ENCODE data around the gene MUC5B. TPM values are rescaled to one million over a fixed set of nuclear protein-coding genes. Genes with fewer than 3 reads are reported as not detected.

Gene MUC5B
- total and polyA plus RNA-seq, 2 donors (not counting 1 experiment from before 2014, with no cell fraction given), result not detected

DNA sequence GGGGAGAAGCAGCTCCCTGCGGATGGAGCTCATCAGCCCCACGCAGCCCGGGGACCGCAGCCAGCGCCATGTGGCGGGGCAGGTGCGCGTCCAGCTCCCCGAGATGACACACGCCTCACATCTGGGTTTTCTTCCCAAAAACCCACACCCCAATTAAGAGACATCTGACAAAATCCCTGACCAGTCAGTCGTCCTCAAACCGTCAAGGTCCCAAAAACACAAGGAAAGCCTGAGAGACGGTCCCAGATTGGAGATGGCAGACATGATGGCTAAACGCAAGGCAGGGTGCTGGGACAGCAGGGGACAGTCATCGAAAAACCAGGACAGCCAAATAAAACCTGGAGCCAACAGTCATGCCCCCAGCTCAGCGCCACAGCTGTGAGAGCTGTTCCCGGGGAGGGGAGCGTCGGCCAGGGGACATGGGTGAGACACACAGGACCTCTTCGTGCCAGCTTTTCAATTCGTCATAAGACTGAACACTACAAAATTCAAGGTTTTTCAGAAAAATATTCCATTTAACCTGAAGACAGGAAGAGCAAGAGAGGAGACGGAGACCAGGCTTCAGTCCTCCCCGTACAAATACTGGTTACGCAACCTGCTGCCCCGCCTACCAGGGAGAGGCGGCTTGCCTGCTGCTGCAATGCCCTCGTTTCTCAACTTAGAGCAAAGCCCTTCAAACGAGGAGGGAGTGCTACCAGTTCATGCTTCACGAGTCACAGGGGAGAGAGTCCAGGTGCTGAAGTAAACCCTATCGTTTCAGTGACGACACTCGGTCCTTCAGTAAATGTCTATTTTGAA is 76.0 kb downstream of the MUC5B start:
- no peaks in the 10 kb centered on the region for H4K20me1 ChIP-seq (ENCODE audit: control insufficient read depth, extremely low read depth, insufficient read depth, low read length)
- H3K27me3 ChIP-seq (ENCODE audit: control insufficient read depth, insufficient read depth, low read length), result no peaks in the 10 kb centered on the region
- peak; percentile 46 to 80 for DNase-seq (ENCODE audit: low read depth in 2 of 2)
- peaks cover 47% of the 10 kb centered on the region for H3K79me2 ChIP-seq (ENCODE audit: control insufficient read depth, insufficient read depth, low read length)
- no peak overlapping the region for H2AFZ ChIP-seq (ENCODE audit: low read length)
- no peak for TF ChIP-seq EZH2 (IDR thresholded peaks at IDR 0.05; ENCODE audit: low read length, missing control alignments)
- H3K4me1 ChIP-seq (ENCODE audit: control insufficient read depth, extremely low read depth, insufficient read depth, low read length), result no peaks in the 10 kb centered on the region
- no peaks in the 10 kb centered on the region for H3K9me3 ChIP-seq (ENCODE audit: control insufficient read depth, insufficient read depth, low read depth, low read length)
- H3K4me3 ChIP-seq (replicated peaks in 1 of 4; ENCODE audit: control extremely low read depth in 1 of 4, insufficient read depth in 1 of 4, low read depth in 3 of 4, low read length in 4 of 4), result no peak overlapping the region
- H3K4me2 ChIP-seq (ENCODE audit: extremely low read depth, insufficient read depth, low read length), result no peak overlapping the region
- no peaks in the 10 kb centered on the region for H3K36me3 ChIP-seq (ENCODE audit: control insufficient read depth, insufficient read depth, low read length)
- H3K27ac ChIP-seq (ENCODE audit: insufficient read depth, low read length), result no peak overlapping the region
- H3K9ac ChIP-seq (ENCODE audit: insufficient read depth, low read length), result no peak overlapping the region

- no peaks in the 10 kb centered on the region for H3K27me3 ChIP-seq (ENCODE audit: control insufficient read depth, insufficient read depth, low read length)
- peaks cover 49% of the 10 kb centered on the region for H3K79me2 ChIP-seq (ENCODE audit: control insufficient read depth, insufficient read depth, low read length)
- no peaks in the 10 kb centered on the region for H3K9me3 ChIP-seq (ENCODE audit: control insufficient read depth, insufficient read depth, low read depth, low read length)
- H3K27ac ChIP-seq (ENCODE audit: insufficient read depth, low read length), result no peak overlapping the region
- no peaks in the 10 kb centered on the region for H4K20me1 ChIP-seq (ENCODE audit: control insufficient read depth, extremely low read depth, insufficient read depth, low read length)
- no peak overlapping the region for H3K9ac ChIP-seq (ENCODE audit: insufficient read depth, low read length)
- TF ChIP-seq CTCF (conservative IDR thresholded peaks at IDR 0.05 in 1 of 2, IDR thresholded peaks at IDR 0.05 in 1 of 2; ENCODE audit: low read depth in 1 of 2, low read length in 2 of 2) (no peak), EZH2 (IDR thresholded peaks at IDR 0.05; ENCODE audit: low read length, missing control alignments) (no peak)
- H2AFZ ChIP-seq (ENCODE audit: low read length), result no peak overlapping the region
- H3K4me3 ChIP-seq (replicated peaks in 1 of 4; ENCODE audit: control extremely low read depth in 1 of 4, insufficient read depth in 1 of 4, low read depth in 3 of 4, low read length in 4 of 4), result no peak overlapping the region
- no peak overlapping the region for H3K4me2 ChIP-seq (ENCODE audit: extremely low read depth, insufficient read depth, low read length)
- DNase-seq (ENCODE audit: low read depth in 2 of 2), result no peak
- no peaks in the 10 kb centered on the region for H3K36me3 ChIP-seq (ENCODE audit: control insufficient read depth, insufficient read depth, low read length)
- H3K4me1 ChIP-seq (ENCODE audit: control insufficient read depth, extremely low read depth, insufficient read depth, low read length), result peaks cover 3% of the 10 kb centered on the region
Observed at GRCh38 chr11:1299621-1300020, 76.8 kb downstream of the MUC5B start.

DNA sequence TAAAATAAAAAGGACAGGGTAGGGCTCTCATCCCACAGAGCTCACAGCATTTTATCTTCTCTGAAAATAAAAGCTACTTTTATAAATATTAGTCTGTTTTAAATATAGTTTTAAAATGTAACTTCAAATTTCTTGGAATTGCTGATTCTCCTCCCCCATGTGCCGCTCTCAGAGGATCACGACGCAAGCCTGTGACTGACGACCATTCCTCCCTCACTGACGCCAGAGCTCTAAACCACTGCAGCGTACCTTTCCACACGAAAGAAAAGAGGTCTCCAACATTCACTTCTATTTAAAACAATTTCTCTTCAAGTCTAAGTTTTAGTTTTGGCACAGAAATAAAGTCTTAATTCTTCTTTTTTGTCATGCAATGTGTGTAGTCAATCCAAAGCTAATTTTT is 77.3 kb downstream of the MUC5B start:
- H3K79me2 ChIP-seq (ENCODE audit: control insufficient read depth, insufficient read depth, low read length), result peaks cover 52% of the 10 kb centered on the region
- TF ChIP-seq CTCF (conservative IDR thresholded peaks at IDR 0.05 in 1 of 2, IDR thresholded peaks at IDR 0.05 in 1 of 2; ENCODE audit: low read depth in 1 of 2, low read length in 2 of 2) (no peak), EZH2 (IDR thresholded peaks at IDR 0.05; ENCODE audit: low read length, missing control alignments) (no peak)
- H3K36me3 ChIP-seq (ENCODE audit: control insufficient read depth, insufficient read depth, low read length), result no peaks in the 10 kb centered on the region
- no peak overlapping the region for H2AFZ ChIP-seq (ENCODE audit: low read length)
- H3K9ac ChIP-seq (ENCODE audit: insufficient read depth, low read length), result no peak overlapping the region
- no peak for DNase-seq (ENCODE audit: low read depth in 2 of 2)
- no peak overlapping the region for H3K4me2 ChIP-seq (ENCODE audit: extremely low read depth, insufficient read depth, low read length)
- H3K4me3 ChIP-seq (replicated peaks in 1 of 4; ENCODE audit: control extremely low read depth in 1 of 4, insufficient read depth in 1 of 4, low read depth in 3 of 4, low read length in 4 of 4), result no peak overlapping the region
- peaks cover 3% of the 10 kb centered on the region for H3K4me1 ChIP-seq (ENCODE audit: control insufficient read depth, extremely low read depth, insufficient read depth, low read length)
- H3K27me3 ChIP-seq (ENCODE audit: control insufficient read depth, insufficient read depth, low read length), result no peaks in the 10 kb centered on the region
- peaks cover 1% of the 10 kb centered on the region for H4K20me1 ChIP-seq (ENCODE audit: control insufficient read depth, extremely low read depth, insufficient read depth, low read length)
- H3K9me3 ChIP-seq (ENCODE audit: control insufficient read depth, insufficient read depth, low read depth, low read length), result no peaks in the 10 kb centered on the region
- no peak overlapping the region for H3K27ac ChIP-seq (ENCODE audit: insufficient read depth, low read length)
